ENCODE data around the gene EFHC1. TPM values are rescaled to one million over a fixed set of nuclear protein-coding genes. Genes with fewer than 3 reads are reported as not detected.
A peak's percentile ranks its signal among the peaks of the same experiment; 100 is the strongest.

The EFHC1 gene
- total and polyA plus RNA-seq, 2 of the 13 experiments (the other 11 are each of a cell fraction or from before 2014, with no cell fraction given), result 23.4 to 29.5 TPM

- FAIRE-seq (peak; percentile 8), ATAC-seq (peak; percentile 57), DNase-seq (ENCODE audit: low spot score) (peak; percentile 83)
- H3K79me2 ChIP-seq (ENCODE audit: insufficient read depth, low read length), result peaks cover 84% of the 10 kb centered on the region
- 46% methylated on average over 9 of the region's 9 CpGs for WGBS (ENCODE audit: low lambda C conversion rate)
- in situ Hi-C loops (cut with HindIII; ENCODE audit: extremely low pct_ligation_motif_present, low pct_unique_long_range_greater_than_20kb), result no loop called here
- H2AFZ ChIP-seq (ENCODE audit: low read length), result no peak overlapping the region
- peak overlapping the region; percentile 23 for H3K27ac ChIP-seq (ENCODE audit: extremely low read length, insufficient read depth, low read length)
- peaks cover 4 to 15% of the 10 kb centered on the region in 2 experiments for H3K36me3 ChIP-seq (replicated peaks in 1 of 2; ENCODE audit: control insufficient read depth in 1 of 2, insufficient read depth in 2 of 2, low read length in 2 of 2)
- H3K4me2 ChIP-seq (ENCODE audit: low read depth, low read length), result peak overlapping the region; percentile 18
- no TSS peak for BruUV-seq (replicated peaks)
- ChIA-PET CTCF (ENCODE audit: low intra/inter-chr PET ratio, low total read pairs) (no interaction called here), POLR2A (interaction anchor here (0.6 to 4.6 kb wide), 6 partner anchors 19 to 51 kb away, joined by 3 to 24 read pairs (median 4); partner anchors contain the start of gene TRAM2)
- H4K20me1 ChIP-seq (ENCODE audit: insufficient read depth, low read length), result peaks cover 13% of the 10 kb centered on the region
- no peak overlapping the region for H3K4me3 ChIP-seq (replicated peaks in 1 of 3; ENCODE audit: insufficient read depth in 1 of 3, low read depth in 2 of 3, low read length in 3 of 3)
- H3K4me1 ChIP-seq (ENCODE audit: insufficient read depth, low read length), result peaks cover 100% of the 10 kb centered on the region
- no peaks in the 10 kb centered on the region for H3K27me3 ChIP-seq (ENCODE audit: control insufficient read depth in 1 of 2, insufficient read depth in 2 of 2, low read length in 2 of 2)
- no peaks in the 10 kb centered on the region for H3K9me3 ChIP-seq (ENCODE audit: low read length)
- intact Hi-C loops (cut with micrococcal nuclease; ENCODE audit: unreplicated experiment), result loop anchor here (1.0 kb wide), 1 partner anchor 51 kb away; no protein-coding TSS in a partner anchor
- no peak overlapping the region for H3K9ac ChIP-seq (ENCODE audit: insufficient read depth, low read depth, low read length)
- TF ChIP-seq CEBPB (IDR thresholded peaks at IDR 0.05; ENCODE audit: borderline replicate concordance, low read depth, low read length), result 0 out of 2 replicates have a peak, but pooled peaks have one; percentile 9
- no peak for TF ChIP-seq ZKSCAN1 (IDR thresholded peaks at IDR 0.05; ENCODE audit: low read length)
- no peak for TF ChIP-seq HNRNPL (IDR thresholded peaks at IDR 0.05; ENCODE audit: low read depth, low read length)
- TF ChIP-seq MIER2 (CRISPR knock-in tag; IDR thresholded peaks at IDR 0.05), result 0 out of 2 replicates have a peak, but pooled peaks have one; percentile 56
- TF ChIP-seq KAT7 (CRISPR knock-in tag; IDR thresholded peaks at IDR 0.05; ENCODE audit: borderline replicate concordance), result no peak
- TF ChIP-seq RFX3 (CRISPR knock-in tag; IDR thresholded peaks at IDR 0.05), result no peak
- no peak for TF ChIP-seq ASH2L (IDR thresholded peaks at IDR 0.05; ENCODE audit: insufficient read length, low read depth, low read length)
- TF ChIP-seq HMGA1 (CRISPR knock-in tag; conservative IDR thresholded peaks at IDR 0.05), result no peak
- TF ChIP-seq ZNF564 (CRISPR knock-in tag; IDR thresholded peaks at IDR 0.05), result 0 out of 2 replicates have a peak, but pooled peaks have one; percentile 38
- no peak for TF ChIP-seq ZNF713 (CRISPR knock-in tag; IDR thresholded peaks at IDR 0.05)
- no peak for TF ChIP-seq NKX3-1 (CRISPR knock-in tag; IDR thresholded peaks at IDR 0.05)
- no peak for TF ChIP-seq ZNF260 (CRISPR knock-in tag; IDR thresholded peaks at IDR 0.05; ENCODE audit: borderline replicate concordance, low read depth)
- TF ChIP-seq EP300 (IDR thresholded peaks at IDR 0.05; ENCODE audit: low read depth in 2 of 2, low read length in 2 of 2), result peak in 1 of 2 experiments; percentile 61; a peak in 2 of 4 replicates
- no peak for TF ChIP-seq EP300 (CRISPR knock-in tag; IDR thresholded peaks at IDR 0.05; ENCODE audit: borderline replicate concordance)
- peak; percentile 59; the same call in 1 of the 2 replicates for TF ChIP-seq ZNF644 (CRISPR knock-in tag; IDR thresholded peaks at IDR 0.05; ENCODE audit: low read depth)
- TF ChIP-seq THRA (CRISPR knock-in tag; IDR thresholded peaks at IDR 0.05; ENCODE audit: borderline replicate concordance), result no peak; the same call in 1 of the 2 replicates
- no peak for TF ChIP-seq SNRNP70 (IDR thresholded peaks at IDR 0.05; ENCODE audit: low read depth, low read length)
- 0 out of 2 replicates have a peak, but pooled peaks have one; percentile 69 for TF ChIP-seq ZBED4 (CRISPR knock-in tag; IDR thresholded peaks at IDR 0.05; ENCODE audit: borderline replicate concordance)
Measured at GRCh38 chr6:52547647-52548352, 127.7 kb downstream of the EFHC1 start.
